Measurements from ENCODE around the gene QRICH1.

DNA sequence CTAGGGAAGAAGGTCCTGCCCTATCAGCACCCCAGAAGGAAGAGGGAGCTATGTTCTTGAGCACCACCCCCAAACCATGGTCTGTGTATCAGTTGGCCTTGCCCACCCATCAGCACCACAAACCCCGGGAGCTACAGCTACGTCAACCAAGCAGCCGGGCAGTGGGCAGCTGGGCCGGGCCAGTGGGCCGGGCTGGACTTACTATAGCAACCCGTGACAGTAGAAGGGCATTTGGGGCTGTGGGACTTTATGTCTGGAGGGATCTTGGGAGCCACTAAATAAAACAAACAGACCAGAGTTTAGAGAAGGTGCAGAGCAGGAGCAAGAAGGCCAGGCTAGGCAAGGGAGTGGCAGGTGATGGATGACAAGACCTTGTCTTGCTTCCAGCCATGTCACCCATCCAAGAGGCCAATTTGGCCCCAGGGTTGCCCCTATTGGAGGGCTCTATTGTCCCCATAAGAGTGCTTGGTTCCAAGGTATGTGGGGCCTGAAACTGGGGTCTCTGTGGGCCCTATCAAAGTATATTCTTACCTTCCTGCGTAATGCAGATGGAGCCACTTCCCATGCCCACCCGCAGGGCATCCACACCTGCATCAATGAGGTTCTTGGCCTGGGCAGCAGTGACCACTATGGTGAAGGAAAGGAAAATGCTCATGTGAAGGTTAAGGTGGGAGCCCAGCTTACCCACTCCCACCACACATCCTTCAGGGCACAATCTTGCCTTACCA, 67.9 kb downstream of the QRICH1 start:
- no peak for TF ChIP-seq TCF12 (IDR thresholded peaks at IDR 0.05)
- TF ChIP-seq TCF12 (CRISPR knock-in tag; IDR thresholded peaks at IDR 0.05), result no peak
- TF ChIP-seq, protein P1, sequence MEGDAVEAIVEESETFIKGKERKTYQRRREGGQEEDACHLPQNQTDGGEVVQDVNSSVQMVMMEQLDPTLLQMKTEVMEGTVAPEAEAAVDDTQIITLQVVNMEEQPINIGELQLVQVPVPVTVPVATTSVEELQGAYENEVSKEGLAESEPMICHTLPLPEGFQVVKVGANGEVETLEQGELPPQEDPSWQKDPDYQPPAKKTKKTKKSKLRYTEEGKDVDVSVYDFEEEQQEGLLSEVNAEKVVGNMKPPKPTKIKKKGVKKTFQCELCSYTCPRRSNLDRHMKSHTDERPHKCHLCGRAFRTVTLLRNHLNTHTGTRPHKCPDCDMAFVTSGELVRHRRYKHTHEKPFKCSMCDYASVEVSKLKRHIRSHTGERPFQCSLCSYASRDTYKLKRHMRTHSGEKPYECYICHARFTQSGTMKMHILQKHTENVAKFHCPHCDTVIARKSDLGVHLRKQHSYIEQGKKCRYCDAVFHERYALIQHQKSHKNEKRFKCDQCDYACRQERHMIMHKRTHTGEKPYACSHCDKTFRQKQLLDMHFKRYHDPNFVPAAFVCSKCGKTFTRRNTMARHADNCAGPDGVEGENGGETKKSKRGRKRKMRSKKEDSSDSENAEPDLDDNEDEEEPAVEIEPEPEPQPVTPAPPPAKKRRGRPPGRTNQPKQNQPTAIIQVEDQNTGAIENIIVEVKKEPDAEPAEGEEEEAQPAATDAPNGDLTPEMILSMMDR (CRISPR knock-in tag; IDR thresholded peaks at IDR 0.05), result no peak
- no peak for TF ChIP-seq MTA3 (CRISPR knock-in tag; IDR thresholded peaks at IDR 0.05)
- no peak for TF ChIP-seq TCF7 (IDR thresholded peaks at IDR 0.05; ENCODE audit: low read depth)
- peak in 1 of 2 experiments; percentile 51; a peak in 1 of 4 replicates for TF ChIP-seq POLR2A (IDR thresholded peaks at IDR 0.05; ENCODE audit: insufficient read depth in 1 of 2, low read depth in 2 of 2, low read length in 2 of 2)
- TF ChIP-seq, protein P2, sequence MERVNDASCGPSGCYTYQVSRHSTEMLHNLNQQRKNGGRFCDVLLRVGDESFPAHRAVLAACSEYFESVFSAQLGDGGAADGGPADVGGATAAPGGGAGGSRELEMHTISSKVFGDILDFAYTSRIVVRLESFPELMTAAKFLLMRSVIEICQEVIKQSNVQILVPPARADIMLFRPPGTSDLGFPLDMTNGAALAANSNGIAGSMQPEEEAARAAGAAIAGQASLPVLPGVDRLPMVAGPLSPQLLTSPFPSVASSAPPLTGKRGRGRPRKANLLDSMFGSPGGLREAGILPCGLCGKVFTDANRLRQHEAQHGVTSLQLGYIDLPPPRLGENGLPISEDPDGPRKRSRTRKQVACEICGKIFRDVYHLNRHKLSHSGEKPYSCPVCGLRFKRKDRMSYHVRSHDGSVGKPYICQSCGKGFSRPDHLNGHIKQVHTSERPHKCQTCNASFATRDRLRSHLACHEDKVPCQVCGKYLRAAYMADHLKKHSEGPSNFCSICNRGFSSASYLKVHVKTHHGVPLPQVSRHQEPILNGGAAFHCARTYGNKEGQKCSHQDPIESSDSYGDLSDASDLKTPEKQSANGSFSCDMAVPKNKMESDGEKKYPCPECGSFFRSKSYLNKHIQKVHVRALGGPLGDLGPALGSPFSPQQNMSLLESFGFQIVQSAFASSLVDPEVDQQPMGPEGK (CRISPR knock-in tag; IDR thresholded peaks at IDR 0.05), result no peak
- no peak for TF ChIP-seq CHD2 (IDR thresholded peaks at IDR 0.05; ENCODE audit: low read depth, low read length)
- TF ChIP-seq ADNP (CRISPR knock-in tag; IDR thresholded peaks at IDR 0.05), result no peak
- TF ChIP-seq NFYC (CRISPR knock-in tag; IDR thresholded peaks at IDR 0.05), result no peak
- no peak for TF ChIP-seq JUN (CRISPR knock-in tag; IDR thresholded peaks at IDR 0.05)

Data from HepG2 (cell line).